Stimulated activated CD4-positive, alpha-beta T cell treated with anti-CD3 and anti-CD28 coated beads, Interleukin-15, amount 100 ng/mL, for 48 hours (primary cell): ENCODE data around the gene COL5A1.

Experiments
- DNase-seq, 2 donors: peaks; one replicate each; pipeline ENCODE4 v3.0.0-alpha.2; 2020; ENCODE audit warnings: low read depth in 2 of 2

Gene COL5A1

DNA sequence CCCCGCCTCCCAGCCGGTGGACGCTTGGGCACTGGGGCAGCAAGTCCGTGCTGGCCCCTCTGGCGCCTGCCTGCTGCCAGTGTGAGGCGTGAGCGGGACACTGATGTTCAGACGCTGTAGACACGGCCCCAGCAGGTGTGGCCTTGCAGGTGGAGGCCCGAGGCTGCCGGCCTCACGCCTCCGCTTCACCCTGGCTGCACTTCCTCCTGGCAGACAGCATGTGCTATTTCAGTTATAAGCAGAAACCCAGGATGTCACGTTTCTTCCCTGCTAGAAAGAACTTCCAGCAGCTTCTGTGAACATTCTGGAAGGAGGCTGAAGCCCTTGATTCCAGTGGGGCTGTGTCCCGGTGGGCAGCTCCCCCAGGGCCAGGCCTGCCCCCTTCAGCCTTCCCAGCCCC is 124.2 kb downstream of the COL5A1 start:
- no peak for DNase-seq

GRCh38 chr9:134766587-134766986 is 125.0 kb downstream of the COL5A1 start:
- no peak for DNase-seq

- DNase-seq = no peak
These were observed 126.7 kb downstream of the COL5A1 start for GRCh38 chr9:134768332-134768708.

DNA sequence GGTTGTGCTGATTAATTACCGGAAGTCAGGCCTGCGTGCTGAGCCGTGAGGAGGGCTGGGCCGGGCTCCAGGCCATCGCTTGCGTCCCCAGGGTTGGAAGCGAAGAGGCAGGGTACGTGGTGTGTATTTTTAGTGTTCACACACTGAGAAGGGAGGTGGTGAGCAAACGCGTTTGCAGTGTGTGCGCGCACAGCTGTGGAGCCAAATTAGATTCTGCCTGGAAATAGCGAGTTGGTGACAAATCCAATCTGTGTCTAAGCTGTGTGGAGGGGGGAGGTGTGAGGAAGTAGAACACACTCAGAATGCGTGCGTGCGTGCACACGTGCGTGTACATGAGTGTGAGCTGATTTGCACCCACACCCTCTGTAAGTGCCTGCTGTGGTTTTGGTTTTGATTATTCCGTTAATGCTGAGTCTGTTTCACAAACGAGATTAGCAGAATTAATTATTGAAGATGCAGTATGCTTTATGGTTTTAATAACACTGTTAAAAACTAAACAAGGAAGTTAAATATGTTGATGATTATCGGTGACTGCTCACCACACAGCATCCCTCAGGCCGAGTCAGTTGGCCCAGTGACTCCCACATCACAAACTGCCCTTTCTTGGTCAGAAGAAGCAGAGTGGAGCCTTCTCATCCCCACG is 127.2 kb downstream of the COL5A1 start:
- DNase-seq = no peak

GRCh38 chr9:134770972-134771971 is 129.7 kb downstream of the COL5A1 start:
- DNase-seq = no peak

DNA sequence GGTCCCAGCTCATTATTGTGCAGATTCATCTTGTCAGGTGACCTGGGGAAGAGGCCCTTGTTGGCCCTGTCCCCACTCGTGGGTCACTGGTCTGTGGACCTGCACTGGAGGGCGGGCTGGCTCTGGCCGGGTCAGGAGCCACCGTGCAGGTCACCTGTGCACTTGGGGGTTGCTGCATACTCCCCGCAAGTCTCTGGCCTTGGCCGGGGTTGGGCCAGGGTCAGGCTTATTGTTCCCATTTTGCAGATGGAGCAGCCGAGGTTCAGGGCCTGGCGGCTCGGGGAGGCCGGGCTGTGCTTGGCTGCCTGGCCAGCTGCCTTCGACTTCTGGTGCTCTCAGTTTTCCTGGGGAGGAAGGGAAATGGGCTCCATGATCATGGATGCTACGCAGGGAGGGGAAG is 130.7 kb downstream of the COL5A1 start:
- DNase-seq = no peak

DNA sequence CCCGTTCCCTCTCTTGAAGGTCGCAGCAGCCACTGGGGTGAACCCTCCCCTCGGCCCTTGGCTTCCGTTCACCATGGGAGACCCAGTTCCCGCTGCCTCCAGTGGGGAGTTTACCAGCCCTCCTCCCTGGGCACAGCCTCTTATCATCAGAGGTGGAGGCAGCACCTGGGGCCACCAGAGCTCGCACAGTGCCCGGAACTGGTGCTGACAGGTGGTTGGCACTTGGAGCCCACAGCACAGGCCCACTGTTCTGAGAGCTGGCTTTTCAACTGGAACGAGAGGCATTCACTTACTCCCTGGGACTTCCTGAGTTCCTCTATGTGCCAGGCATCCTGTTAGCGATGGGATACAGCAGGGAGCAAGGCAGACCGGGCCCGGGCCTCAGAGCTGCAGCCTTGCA is 132.2 kb downstream of the COL5A1 start:
- DNase-seq = no peak

DNA sequence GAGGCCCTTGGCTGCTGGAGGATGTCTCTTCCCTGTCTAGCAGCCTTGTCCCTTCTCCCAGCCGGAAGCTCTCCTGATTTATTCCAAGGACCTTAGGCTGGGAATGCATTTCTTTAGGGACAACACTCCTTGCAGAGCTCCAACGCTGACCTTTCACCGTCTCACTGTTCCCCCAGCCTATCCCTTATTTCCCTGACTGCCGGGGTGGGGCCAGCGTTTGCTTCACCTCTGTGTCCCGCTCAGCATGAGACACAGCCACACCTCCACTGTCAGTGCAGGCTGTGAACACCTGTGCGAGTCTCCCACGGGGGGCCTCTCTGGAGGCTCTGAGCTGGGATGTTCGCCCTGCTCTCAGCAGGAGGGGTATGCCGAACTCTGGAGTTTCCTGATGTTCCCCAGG is 132.8 kb downstream of the COL5A1 start:
- no peak for DNase-seq

GRCh38 chr9:134775081-134775951 is 133.7 kb downstream of the COL5A1 start:
- no peak for DNase-seq

DNA sequence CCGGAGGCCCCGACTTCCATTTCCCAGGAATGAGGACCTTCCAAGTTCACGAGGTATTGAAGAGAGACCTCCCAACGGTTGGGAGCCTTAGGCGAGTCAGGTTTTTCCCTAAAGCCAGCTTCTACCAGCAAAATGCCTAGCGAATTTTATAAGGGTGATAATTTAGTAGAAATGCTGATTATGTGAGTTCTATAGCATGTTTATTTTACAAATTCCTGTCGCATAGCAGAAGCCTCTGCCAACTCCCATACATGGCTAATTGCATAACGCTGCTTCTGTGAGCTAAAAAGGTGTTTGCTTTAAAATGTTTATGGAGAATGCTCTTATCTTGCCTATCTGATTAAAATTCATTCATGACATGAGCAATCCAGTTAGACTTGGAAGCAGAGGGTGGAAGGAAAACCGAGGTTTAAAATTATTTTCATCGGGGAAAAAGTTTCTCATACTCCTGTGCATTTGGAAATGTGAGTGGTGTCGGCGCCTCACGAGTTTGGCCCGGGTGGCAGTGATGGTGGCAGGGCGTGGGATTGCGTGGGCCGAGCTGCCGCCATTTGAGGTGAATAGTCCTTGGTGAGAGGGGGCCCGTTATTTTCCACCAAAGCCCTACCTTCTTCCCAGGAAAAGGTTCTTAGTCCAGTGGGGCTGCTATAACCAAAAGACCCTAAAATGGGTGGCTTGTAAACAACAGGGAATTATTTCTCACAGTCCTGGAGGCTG is 134.6 kb downstream of the COL5A1 start:
- no peak for DNase-seq

GRCh38 chr9:134777153-134777552 is 135.6 kb downstream of the COL5A1 start:
- no peak for DNase-seq

GRCh38 chr9:134778156-134778555 is 136.6 kb downstream of the COL5A1 start:
- DNase-seq = no peak

DNA sequence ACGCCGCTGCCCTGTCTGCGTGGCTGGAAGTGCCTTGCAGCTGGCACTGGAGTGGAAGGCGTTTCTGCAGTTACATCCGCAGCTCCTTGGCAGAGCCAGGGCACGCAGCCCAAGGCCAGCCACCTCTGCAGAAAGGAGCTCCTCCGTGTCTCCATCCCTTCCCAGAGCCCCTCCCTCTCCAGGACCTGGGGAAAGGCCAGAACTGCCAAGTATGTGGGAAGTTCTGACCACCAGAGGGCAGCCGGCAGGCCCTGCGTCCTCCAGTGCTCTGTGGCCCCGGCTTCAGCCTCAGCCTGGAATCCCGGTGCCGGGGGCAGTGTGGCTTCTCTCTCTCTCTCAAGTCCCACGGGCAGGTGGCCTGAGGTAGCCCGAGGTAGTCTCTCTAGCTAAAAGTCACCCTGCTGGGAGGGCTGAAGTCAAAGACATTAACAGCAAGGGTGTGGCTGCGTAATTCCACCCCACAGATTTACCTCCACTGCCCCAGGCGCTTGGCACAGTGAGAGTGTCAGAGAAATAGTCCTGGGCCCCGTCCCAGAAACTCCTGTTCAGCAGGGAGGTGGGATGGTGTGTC is 137.3 kb downstream of the COL5A1 start:
- no peak for DNase-seq

GRCh38 chr9:134779640-134780039 is 138.0 kb downstream of the COL5A1 start:
- DNase-seq = no peak

- DNase-seq = no peak
These were observed 140.1 kb downstream of the COL5A1 start for GRCh38 chr9:134781591-134782302.

GRCh38 chr9:134782921-134783698 is 141.5 kb downstream of the COL5A1 start:
- DNase-seq = no peak

DNA sequence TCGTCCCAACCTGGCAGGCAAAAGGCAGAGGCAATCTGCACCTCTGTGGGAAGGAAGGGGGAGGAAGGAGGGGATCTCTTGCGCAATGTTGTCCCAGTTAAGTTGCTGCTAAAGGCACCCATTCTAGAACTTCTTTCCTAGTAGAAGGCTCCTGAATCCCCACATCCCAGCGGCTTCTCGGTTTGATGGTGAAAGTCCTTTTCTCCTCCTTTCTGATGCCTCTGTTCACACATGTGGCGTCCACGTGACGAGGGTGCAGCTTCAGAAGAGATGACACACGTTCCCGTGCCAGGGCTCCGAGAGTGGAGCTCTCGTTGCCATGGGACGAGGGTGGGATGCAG is 142.1 kb downstream of the COL5A1 start:
- no peak for DNase-seq

- DNase-seq = no peak
These were observed 143.1 kb downstream of the COL5A1 start for GRCh38 chr9:134784577-134785305.
